GM18858 (cell line): ENCODE measurements around the gene ZNF253.
A peak's percentile ranks its signal among the peaks of the same experiment; 100 is the strongest.
"Not testable (repeated sequence)": the region's sequence is repeated elsewhere in the genome, so short reads cannot be mapped to it uniquely, and the experiment has no call there.

Source experiments
- ATAC-seq: cut with Tn5 transposase; IDR thresholded peaks from one replicate; pipeline ENCODE4 v1.9.1; 2021; ENCODE audit not compliant: unreplicated experiment

Gene ZNF253

DNA sequence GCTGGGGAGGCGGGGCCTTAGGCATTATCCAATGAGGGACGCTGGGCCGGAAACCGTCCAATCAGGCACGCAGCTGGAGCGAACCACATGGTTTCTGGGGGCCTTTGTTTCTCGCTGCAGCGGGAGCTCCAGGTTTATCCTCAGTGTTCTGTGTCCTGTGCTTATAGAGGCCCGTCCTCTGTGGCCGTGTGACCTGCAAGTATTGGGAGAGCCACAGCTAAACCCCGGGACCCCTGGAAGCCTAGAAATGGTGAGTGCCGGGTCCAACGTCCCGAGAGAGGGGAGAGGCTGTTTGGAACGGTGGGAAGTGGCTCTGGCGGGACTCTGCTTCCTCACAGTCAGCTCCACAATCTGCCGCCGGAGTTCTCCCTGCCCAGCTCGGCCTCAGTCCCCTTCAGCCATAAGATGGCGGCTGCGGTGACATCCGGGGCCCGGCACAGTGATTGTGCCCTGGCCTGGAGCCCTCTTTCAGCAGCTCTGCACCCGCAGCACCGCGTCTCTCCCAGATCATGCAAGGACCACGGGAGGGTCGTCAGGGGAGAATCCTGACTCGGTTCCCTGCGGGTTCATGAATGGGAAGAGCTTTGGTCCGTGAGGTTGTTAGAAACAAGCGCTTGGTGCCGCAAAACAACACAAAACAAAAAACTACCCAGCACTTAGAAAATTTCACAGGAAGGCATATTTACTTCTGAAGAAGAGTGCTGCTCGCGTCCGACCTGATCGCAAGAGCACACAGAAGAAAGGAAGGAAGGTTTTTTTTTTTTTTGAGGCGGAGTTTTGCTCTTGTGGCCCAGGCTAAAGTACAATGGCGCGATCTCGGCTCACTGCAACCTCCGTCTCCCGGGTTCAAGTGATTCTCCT lies at the start of gene ZNF253:
TSS of gene ZNF253 (plus strand) at position 133 of the 861 bp plus-strand sequence. CDS start at position 248, 115 bp downstream.
- ATAC-seq: peak; percentile 97

- ATAC-seq: no peak
Measured at GRCh38 chr19:19816679-19817078, 49.0 kb upstream of the ZNF253 start.

DNA sequence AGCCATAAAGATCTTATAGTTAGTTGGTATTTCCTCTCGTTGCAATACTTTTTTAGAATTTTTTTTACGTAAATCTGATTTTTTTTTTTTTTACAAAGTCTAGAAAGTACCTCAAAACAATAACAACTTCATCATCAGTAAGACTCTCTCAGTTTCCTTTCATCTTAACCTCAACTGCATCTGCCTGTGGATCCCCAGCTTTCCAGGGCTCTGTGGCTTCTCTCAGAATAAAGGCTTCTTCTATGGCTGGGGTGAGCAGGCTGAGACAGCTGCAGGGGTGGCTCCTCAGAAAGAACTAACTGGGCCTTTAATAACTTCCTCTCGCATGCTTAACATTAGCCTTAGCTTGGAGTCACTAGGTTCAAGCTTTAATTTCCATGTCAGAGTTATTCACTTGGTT lies 48.3 kb upstream of the ZNF253 start:
- ATAC-seq: no peak

DNA sequence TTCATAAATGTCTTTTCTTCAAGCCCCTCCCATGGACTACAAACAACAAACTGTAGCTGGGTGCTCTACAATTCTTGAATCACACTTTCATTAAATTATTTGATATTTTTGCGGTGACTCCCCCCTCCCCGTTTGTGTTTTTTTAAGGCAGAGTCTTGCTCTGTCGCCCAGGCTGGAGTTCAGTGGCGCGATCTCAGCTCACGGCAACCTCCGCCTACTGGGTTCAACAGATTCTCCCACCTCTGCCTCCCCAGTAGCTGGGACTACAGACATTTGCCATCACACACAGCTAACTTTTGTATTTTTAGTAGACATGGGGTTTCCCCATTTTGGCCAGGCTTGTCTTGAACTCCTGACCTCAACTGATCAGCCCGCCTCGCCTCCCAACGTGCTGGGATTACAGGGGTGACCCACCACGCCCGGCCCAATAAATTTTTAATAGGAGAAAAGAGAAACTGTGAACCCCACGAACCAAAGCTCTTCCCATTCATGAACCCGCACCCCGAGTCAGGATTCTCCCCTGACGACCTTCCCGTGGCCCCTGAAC lies 44.8 kb upstream of the ZNF253 start:
- no peak for ATAC-seq

DNA sequence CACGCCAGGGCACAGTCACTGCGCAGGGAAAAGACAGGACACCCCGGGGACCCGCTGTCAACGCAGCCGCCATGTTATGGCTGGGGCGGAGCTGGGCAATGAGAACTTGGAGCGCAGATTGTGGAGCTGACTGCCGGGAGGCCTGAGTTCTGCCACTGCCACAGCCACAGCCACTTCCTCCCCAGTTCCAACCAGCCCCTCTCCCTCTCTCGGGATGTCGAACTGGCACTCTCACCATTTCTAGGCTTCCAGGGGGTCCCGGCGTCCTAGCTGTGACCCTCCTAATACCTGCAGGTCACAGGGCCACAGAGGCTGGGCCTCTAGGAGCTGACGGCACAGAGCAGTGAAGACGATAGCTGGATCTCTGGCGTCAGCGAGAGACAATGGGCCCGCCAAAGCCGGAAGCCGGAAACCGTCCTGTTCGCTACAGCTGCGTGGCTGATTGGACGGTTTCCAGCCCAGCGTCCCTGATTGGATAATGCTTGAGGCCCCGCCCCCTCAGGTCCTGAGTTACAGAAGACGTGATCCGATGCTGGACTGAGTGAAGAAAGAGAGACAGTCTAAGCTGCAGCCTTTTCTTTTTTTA lies 44.2 kb upstream of the ZNF253 start, which contains the start of gene ZNF506:
TSS of gene ZNF506 (minus strand) at position 385 of the 586 bp plus-strand sequence. CDS start at position 238, 147 bp downstream.
- peak; percentile 64 for ATAC-seq

DNA sequence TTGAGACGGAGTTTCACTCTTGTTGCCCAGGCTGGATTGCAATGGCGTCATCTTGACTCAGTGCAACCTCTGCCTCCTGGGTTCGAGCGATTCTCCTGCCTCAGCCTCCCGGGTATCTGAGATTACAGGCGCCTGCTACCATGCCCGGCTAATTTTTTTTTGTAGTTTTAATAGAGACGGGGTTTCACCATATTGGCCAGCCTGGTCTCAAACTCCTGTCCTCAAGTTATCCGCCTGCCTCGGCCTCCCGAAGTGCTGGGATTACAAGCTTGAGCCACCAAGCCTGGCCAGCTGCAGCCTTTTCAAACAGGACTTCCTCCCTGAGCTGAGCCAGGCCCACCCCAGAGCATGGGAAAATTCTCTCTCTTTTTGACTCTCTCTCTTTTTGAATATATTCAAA lies 43.7 kb upstream of the ZNF253 start:
- ATAC-seq: not testable (repeated sequence)

DNA sequence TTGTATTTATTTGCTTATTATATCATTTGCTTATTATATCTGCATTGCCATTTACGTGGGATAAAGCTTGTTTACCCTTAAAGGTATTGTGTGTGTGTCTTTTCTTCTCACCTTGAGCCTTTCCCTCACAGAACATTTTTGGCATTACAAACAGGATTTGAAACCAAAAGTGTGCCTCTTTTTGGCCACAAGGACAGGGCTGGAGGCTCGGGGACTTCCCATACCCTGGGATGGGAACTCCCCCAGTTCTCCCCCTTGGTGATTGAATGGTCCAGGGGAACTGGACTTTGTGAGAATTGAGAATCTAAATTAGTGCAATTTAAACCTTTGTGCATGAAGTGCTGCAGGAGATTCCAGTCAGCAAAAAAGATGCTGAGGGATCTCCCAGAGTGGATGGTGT lies 41.8 kb upstream of the ZNF253 start:
- no peak for ATAC-seq

GRCh38 chr19:19826875-19827274 lies 38.8 kb upstream of the ZNF253 start:
- ATAC-seq: no peak

GRCh38 chr19:19835560-19836038 lies 30.1 kb upstream of the ZNF253 start:
- ATAC-seq: no peak

DNA sequence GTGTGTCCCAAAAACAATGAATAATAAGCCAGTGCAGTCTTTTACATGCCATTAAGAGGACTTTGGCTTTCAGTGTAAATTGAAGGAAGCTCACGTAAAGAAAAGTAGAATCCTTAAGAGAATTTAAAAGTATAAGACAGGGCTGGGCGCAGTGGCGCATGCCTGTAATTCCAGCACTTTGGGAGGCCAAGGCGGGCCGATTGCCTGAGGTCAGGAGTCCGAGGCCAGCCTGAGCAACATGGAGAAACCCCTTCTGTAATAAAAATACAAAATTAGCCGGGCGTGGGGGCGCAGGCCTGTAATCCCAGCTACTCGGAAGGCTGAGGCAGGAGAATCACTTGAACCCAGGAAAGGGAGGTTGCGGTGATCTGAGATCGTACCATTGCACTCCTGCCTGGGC lies 17.9 kb upstream of the ZNF253 start:
- ATAC-seq: no peak

GRCh38 chr19:19849056-19849455 lies 16.6 kb upstream of the ZNF253 start:
- no peak for ATAC-seq

DNA sequence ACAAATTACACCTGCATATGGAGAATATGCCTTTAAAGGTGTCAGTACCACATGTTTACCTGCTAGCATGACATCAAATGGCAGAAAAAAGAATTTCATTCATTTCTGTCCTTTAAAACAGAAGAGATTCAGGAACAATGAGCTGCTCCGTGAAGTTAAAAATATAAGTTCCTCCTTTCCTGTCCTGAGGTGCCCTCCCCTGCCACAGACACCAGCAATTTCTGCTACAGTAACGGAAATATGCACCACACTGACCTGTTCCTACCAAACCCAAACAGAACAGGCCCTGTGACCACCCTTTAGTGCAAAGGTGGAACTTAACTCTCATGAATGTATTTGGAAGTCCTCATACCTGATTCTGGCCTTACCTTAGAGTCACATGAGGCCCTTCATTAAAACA lies 13.9 kb upstream of the ZNF253 start:
- ATAC-seq: not testable (repeated sequence)

DNA sequence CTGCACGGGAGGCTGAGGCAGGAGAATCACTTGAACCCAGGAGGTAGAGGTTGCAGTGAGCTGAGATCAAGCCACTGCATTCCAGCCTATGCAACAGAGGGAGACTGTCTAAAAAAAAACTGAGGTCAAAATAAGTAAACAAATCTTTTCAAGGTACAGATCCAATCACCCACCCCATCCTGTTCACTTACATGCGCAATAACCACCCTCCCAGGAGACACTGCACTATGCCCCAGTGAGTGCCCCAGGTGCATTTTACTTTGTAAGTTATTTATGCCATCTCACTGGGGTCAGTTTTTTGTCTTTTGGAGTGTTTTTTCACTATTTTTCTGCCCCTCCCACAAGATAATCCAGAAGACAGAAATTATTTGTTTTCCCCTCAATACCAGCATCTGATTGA lies 6.9 kb upstream of the ZNF253 start:
- ATAC-seq: no peak

DNA sequence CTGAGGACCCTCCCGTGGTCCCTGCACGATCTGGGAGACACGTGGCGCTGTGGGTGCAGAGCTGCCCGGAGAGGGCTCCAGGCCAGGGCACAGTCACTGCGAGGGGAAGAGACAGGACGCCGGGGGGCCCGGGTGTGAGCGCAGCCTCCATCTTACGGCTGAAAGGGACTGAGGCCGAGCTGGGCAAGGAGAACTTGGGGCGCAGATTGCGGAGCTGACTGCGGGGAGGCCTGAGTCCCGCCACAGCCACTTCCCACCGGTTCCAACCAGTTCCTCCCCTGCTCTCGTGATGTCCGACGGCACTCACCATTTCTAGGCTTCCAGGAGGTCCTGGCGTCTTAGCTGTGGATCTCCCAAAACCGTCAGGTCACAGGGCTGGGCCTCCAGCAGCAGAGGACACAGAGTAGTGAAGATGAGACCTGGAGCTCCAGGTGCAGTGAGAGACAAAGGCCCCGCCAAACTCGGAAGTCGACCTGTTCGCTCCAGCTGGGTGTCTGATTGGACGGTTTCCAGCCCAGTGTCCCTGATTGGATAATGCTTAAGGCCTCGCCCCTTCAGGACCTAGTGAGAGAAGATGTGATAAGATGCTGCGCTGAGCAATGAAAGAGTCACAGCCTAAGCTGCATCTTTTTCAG lies 4.8 kb upstream of the ZNF253 start:
- ATAC-seq: no peak

- ATAC-seq: no peak
Measured at GRCh38 chr19:19866611-19867248, 1.0 kb downstream of the ZNF253 start.

DNA sequence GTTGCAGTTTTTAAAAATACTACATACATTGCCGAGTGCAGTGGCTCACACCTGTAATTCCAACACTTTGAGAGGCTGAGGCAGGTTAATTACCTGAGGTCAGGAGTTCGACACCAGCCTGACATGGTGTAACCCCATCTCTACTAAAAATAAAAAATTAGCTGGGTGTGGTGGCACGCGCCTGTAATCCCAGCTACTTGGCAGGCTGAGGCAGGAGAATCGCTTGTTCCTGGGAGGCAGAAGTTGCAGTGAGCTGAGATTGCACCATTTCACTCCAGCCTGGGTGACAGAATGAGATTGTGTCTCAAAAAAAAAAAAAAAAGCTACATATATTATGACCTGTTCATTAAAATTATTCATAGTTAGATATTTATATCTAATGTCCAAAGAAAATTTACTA lies 4.4 kb downstream of the ZNF253 start:
- not testable (repeated sequence) for ATAC-seq

DNA sequence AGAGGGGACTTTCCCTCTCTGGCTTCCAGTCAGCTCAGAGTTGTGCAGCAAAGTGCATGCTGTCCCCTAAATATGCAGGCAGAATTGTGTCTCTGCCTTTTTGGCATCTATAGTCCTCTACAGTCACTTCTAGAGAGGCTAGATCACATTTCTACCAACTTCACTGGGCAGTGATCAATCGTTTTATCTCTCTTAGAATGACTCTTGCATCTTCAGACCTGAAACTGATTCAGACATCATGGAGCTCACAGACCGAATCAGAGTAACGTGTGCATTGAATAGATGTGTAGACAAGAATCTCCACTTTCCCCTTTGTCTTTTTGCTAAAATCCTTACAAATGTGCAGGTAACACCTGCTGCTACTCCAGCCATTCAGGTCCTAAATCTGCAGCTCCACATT lies 6.2 kb downstream of the ZNF253 start:
- ATAC-seq: no peak

DNA sequence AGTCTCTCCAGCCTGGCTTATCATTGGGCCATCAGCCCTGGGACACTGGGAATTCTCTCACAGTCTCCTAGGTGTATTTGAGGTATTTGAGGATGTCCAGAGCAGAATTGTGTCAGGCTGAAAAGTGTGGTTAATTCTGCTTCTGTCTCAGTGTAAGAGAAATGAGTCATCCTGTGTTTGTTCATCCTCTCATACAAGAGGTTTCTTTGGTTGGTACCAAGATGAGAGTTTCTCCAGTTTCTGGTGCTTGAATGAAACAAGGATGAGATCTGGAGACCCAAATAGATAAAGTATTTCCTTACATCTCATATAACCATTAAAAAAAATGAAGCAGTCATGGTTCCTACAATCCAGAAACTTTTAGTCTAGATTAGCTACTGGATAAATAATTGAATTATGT lies 7.7 kb downstream of the ZNF253 start:
- no peak for ATAC-seq

- no peak for ATAC-seq
Measured at GRCh38 chr19:19877724-19878123, 12.0 kb downstream of the ZNF253 start.

GRCh38 chr19:19884583-19884982 lies 18.9 kb downstream of the ZNF253 start:
- ATAC-seq: no peak
